Ascending aorta (tissue), 2 donors: ENCODE results near the gene SRPX2. TPM values are rescaled to one million over a fixed set of nuclear protein-coding genes. Genes with fewer than 3 reads are reported as not detected.

Source experiments
- DNase-seq, 2 donors: peaks; one replicate each; pipeline ENCODE4 v3.0.0-alpha.2; 2019; ENCODE audit warnings: low spot score in 2 of 2
- H3K27ac ChIP-seq, 2 donors: fragments of 200-600 bp; sonication (generic); one replicate each; pipeline ENCODE4 v1.5.1; 2016 to 2017; ENCODE audit warnings: mild to moderate bottlenecking in 1 of 2
- H3K27me3 ChIP-seq: fragments of 200-600 bp; sonication (generic); one replicate; pipeline ENCODE4 v1.5.1; 2017
- H3K36me3 ChIP-seq, 2 donors: fragments of 200-600 bp; sonication (generic); one replicate each; pipeline ENCODE4 v1.5.1; 2016
- H3K4me1 ChIP-seq, 2 donors: fragments of 200-600 bp; sonication (generic); one replicate each; pipeline ENCODE4 v1.5.1; 2016 to 2017; ENCODE audit warnings: mild to moderate bottlenecking in 1 of 2
- H3K4me3 ChIP-seq, 2 donors: fragments of 200-600 bp; sonication (generic); one replicate each; pipeline ENCODE4 v1.5.1; 2016 to 2017; ENCODE audit warnings: mild to moderate bottlenecking in 1 of 2
- H3K9me3 ChIP-seq, 2 donors: fragments of 200-600 bp; sonication (generic); one replicate each; pipeline ENCODE4 v1.5.1; 2016
- intact Hi-C: fragments of 100-400 bp; cut with DNase I; formaldehyde crosslinking; loops from one replicate; pipeline ENCODE4 v1.15.1; 2023
- total RNA-seq: library from RNA; depleted of rRNA; stranded (reverse); fragments of >200 nt; gene quantifications from one replicate; pipeline ENCODE4 v1.1.0, GENCODE V29; 2016
- TF ChIP-seq, protein P1 (sequence below), 3 experiments: fragments of 200-600 bp in 2 of 3; fragments of 450-650 bp in 1 of 3; sonication (generic) in 2 of 3; IDR thresholded peaks; one replicate each; pipeline ENCODE4 v1.5.1; 2016 to 2019; ENCODE audit warnings: antibody characterized with exemption in 3 of 3, mild to moderate bottlenecking in 1 of 3, moderate library complexity in 1 of 3

SRPX2 gene
- total RNA-seq, 1 donor from 2014 or later: 25.0 TPM

DNA sequence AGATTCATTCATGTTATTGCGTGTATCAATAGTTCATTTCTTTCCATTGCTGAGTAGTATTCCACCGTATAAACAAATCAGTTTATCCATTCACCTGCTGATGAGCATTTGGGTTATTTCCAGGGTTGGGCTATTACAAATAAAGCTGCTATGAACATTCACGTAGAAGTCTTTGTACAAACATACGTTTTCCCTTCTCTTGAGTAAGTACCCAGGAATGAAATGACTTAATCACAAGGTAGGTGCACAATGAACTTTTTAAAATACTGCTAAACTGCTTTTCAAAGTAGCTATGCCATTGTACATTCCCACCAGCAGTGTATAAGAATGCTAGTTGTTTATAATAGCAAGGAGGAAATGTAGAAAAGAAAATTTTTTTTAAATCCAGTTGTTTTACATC, 52.0 kb downstream of the SRPX2 start:
- Histone ChIP-seq H3K9me3 (no peaks in the 10 kb centered on the region), H3K36me3 (no peaks in the 10 kb centered on the region), H3K4me1 (no peaks in the 10 kb centered on the region), H3K27ac (no peak overlapping the region), H3K27me3 (no peaks in the 10 kb centered on the region), H3K4me3 (no peak overlapping the region)
- TF ChIP-seq, protein P1, sequence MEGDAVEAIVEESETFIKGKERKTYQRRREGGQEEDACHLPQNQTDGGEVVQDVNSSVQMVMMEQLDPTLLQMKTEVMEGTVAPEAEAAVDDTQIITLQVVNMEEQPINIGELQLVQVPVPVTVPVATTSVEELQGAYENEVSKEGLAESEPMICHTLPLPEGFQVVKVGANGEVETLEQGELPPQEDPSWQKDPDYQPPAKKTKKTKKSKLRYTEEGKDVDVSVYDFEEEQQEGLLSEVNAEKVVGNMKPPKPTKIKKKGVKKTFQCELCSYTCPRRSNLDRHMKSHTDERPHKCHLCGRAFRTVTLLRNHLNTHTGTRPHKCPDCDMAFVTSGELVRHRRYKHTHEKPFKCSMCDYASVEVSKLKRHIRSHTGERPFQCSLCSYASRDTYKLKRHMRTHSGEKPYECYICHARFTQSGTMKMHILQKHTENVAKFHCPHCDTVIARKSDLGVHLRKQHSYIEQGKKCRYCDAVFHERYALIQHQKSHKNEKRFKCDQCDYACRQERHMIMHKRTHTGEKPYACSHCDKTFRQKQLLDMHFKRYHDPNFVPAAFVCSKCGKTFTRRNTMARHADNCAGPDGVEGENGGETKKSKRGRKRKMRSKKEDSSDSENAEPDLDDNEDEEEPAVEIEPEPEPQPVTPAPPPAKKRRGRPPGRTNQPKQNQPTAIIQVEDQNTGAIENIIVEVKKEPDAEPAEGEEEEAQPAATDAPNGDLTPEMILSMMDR (IDR thresholded peaks at IDR 0.05): no peak
- intact Hi-C loops: no loop called here
- no peak for DNase-seq

DNA sequence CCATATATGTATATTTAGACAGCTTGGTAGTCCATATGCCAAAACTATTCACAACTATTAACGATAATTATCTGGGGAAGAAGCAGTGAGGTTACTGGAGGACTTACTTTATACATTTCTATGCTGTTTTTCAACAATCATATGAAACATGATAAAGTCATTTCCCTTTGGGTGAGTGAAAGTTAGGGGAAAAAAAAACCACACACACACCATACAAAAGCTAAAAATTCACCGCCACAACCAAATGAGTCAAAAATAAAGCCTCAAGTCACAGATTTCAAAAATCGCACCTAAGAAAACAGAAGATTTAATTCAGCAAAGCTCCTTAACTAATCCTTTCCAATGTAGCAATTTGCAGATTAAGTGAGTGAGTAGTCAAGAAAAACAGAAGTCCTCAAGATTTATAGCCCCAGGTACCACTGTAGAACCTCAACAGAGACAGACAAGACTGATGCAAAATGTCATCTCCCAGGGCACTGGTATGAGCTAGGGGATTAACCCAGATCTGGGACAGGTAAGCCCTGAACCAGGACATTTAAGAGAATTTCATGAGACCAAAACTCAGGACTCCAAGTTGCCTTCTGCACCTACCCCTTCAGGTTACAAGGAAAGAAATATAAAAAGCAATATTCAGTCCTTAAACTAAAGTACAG, 52.8 kb downstream of the SRPX2 start:
- H3K4me3 ChIP-seq: no peak overlapping the region

DNA sequence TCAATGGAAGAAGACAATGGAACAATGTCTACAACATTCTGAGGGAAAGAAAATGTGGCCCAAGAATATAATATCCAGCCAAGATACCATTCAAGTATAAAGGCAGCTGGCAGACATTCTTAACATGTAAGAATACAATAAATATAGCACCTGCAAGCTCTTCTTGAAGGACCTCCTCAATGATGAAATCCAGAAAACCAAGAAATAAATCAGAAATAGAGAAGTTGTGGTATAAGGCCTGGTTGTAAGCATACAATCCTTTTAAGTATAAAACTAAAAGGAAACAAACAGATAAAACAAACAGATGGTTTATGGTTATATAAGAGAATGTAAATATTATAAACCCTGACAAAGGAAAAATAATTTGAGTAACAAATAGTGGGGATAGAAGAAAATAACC, 54.6 kb downstream of the SRPX2 start:
- Histone ChIP-seq H3K27me3 (no peaks in the 10 kb centered on the region), H3K9me3 (no peaks in the 10 kb centered on the region), H3K4me1 (no peaks in the 10 kb centered on the region), H3K27ac (no peak overlapping the region), H3K36me3 (no peaks in the 10 kb centered on the region), H3K4me3 (no peak overlapping the region)
- DNase-seq: no peak
- intact Hi-C loops: no loop called here
- TF ChIP-seq, protein P1 (IDR thresholded peaks at IDR 0.05): no peak

More for the DNA sequence above, 52.8 kb downstream of the SRPX2 start:
- intact Hi-C loops: no loop called here
- Histone ChIP-seq H3K27me3 (no peaks in the 10 kb centered on the region), H3K27ac (no peak overlapping the region), H3K9me3 (no peaks in the 10 kb centered on the region), H3K36me3 (no peaks in the 10 kb centered on the region), H3K4me1 (no peaks in the 10 kb centered on the region)
- TF ChIP-seq, protein P1 (IDR thresholded peaks at IDR 0.05): no peak
- no peak for DNase-seq

DNA sequence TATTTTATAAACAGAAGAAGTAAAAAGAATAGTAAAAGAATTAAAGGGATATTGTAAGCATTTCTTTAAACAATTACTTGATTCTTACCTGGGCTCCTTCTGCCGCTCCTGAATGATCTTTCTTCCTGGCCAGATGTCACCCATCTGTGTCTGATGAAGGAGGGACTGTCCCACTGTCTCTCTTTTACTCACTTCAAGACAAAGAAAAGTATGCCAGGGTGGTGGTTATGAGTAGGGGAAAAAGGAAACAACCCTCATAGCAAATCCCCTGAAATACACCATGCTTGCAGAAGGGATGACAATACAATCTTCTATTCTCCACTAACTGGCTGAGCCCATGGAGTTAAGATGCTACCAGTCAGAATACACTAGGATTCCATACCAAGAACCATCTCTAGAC, 56.8 kb downstream of the SRPX2 start:
- H3K9me3 ChIP-seq: no peaks in the 10 kb centered on the region
- H3K4me1 ChIP-seq: no peaks in the 10 kb centered on the region
- no peaks in the 10 kb centered on the region for H3K27me3 ChIP-seq
- TF ChIP-seq, protein P1 (IDR thresholded peaks at IDR 0.05): no peak
- intact Hi-C loops: no loop called here
- no peak overlapping the region for H3K27ac ChIP-seq
- DNase-seq: no peak
- no peaks in the 10 kb centered on the region for H3K36me3 ChIP-seq
- no peak overlapping the region for H3K4me3 ChIP-seq

DNA sequence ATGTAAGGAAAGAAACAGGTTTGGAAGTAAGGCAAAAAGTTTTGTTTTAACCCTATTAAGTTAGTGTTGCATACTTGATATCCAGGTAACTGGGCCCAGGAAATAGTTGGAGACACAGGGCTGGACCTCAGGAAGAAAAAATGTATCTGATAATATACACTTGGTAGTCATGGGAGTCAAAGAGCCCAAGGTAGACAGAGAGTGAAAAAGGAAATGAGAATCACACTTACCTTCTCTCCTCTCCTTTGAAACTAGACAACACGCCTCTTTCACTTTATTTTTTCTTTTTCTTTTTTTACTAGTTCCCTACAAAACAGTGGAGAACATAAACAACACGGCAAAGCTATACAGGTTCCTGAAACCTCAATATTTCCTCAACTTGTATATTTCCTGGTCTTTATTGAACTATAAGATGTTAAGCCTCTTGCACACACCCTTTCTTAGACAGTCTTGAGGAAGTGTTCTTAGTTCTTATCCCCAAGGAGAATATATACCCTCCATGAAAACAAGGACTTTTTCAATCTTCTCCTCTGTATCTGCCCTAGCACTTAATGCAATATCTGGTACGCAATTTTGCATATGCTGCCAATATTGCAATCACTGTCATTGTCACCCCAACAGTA, 60.7 kb downstream of the SRPX2 start:
- Histone ChIP-seq H3K9me3 (no peaks in the 10 kb centered on the region), H3K4me3 (no peak overlapping the region), H3K27me3 (no peaks in the 10 kb centered on the region), H3K4me1 (no peaks in the 10 kb centered on the region), H3K36me3 (no peaks in the 10 kb centered on the region), H3K27ac (no peak overlapping the region)
- TF ChIP-seq, protein P1 (IDR thresholded peaks at IDR 0.05): no peak
- no peak for DNase-seq
- intact Hi-C loops: no loop called here
